Brain microvascular endothelial cell (primary cell): ENCODE measurements around the gene PDE9A.

Experiments
- DNase-seq: peaks from one replicate; pipeline ENCODE4 v3.0.0-alpha.2; 2020
- H3K27ac ChIP-seq: fragments of 250-450 bp; sonication (Bioruptor Pico); 2 replicates; pipeline ENCODE4 v1.5.1; 2020; ENCODE audit warnings: mild to moderate bottlenecking, moderate library complexity
- H3K27me3 ChIP-seq: fragments of 250-450 bp; sonication (Bioruptor Pico); replicated peaks from 2 replicates; pipeline ENCODE4 v1.5.1; 2020; ENCODE audit warnings: mild to moderate bottlenecking
- H3K36me3 ChIP-seq: fragments of 250-450 bp; sonication (Bioruptor Pico); replicated peaks from 2 replicates; pipeline ENCODE4 v1.5.1; 2020; ENCODE audit warnings: mild to moderate bottlenecking
- H3K4me3 ChIP-seq: 2 replicates; pipeline ENCODE4 v1.5.1; 2011; ENCODE audit warnings: low read depth, mild to moderate bottlenecking, control low read depth, low read length, moderate library complexity
- in situ Hi-C: cut with HindIII; loops from 2 replicates; pipeline ENCODE4 v1.10.0; 2017; ENCODE audit warnings: low sequenced_read_pairs, low pct_ligation_motif_present
- TF ChIP-seq, protein P1 (sequence below): IDR thresholded peaks from 2 replicates; pipeline ENCODE4 v1.5.1; 2011; ENCODE audit warnings: low read depth, mild to moderate bottlenecking, moderate library complexity, low read length, control low read depth, inconsistent platforms; ENCODE audit errors: missing control alignments

Gene PDE9A

DNA sequence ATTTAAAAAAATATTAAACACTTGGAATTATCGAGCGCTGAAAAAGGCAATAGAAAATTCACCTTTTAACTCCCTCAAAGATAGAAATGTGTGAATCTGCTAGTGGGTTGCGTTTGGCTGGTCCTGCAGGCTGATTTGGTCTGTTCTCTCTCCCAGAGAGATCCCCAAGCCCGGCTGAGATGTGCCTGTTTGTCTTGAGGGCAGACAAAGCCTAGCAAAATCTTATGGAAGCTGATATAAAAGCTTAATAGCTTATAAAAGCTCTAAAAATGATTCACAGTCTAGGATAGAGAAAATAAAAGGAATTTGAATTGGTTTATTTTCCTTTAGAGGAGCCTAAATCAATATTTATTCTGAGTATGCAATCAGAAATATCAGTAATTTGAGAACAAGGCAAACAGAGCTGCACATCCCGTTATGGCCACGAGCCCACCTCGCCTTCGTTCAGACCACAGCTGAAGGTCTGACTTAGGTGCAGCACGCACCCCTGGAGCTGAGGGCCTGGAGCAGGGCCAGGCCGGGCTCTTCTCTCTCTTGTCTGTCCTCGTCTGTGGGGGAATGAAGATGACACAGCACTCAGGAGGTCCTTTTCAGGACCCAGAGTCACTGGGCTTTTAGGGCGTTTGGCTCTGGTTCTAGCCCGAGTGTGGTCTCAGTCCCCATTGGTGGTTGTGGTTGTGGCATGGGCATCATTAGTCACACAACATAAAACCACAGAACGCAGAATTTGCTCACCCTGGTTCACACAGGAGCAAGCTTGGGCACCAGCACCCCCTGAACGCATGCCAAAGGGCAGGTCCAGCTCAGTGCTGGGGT is 18.6 kb downstream of the PDE9A start:
- in situ Hi-C loops, result no loop called here
- TF ChIP-seq, protein P1, sequence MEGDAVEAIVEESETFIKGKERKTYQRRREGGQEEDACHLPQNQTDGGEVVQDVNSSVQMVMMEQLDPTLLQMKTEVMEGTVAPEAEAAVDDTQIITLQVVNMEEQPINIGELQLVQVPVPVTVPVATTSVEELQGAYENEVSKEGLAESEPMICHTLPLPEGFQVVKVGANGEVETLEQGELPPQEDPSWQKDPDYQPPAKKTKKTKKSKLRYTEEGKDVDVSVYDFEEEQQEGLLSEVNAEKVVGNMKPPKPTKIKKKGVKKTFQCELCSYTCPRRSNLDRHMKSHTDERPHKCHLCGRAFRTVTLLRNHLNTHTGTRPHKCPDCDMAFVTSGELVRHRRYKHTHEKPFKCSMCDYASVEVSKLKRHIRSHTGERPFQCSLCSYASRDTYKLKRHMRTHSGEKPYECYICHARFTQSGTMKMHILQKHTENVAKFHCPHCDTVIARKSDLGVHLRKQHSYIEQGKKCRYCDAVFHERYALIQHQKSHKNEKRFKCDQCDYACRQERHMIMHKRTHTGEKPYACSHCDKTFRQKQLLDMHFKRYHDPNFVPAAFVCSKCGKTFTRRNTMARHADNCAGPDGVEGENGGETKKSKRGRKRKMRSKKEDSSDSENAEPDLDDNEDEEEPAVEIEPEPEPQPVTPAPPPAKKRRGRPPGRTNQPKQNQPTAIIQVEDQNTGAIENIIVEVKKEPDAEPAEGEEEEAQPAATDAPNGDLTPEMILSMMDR, result no peak
- H3K27me3 ChIP-seq, result peaks cover 76% of the 10 kb centered on the region

DNA sequence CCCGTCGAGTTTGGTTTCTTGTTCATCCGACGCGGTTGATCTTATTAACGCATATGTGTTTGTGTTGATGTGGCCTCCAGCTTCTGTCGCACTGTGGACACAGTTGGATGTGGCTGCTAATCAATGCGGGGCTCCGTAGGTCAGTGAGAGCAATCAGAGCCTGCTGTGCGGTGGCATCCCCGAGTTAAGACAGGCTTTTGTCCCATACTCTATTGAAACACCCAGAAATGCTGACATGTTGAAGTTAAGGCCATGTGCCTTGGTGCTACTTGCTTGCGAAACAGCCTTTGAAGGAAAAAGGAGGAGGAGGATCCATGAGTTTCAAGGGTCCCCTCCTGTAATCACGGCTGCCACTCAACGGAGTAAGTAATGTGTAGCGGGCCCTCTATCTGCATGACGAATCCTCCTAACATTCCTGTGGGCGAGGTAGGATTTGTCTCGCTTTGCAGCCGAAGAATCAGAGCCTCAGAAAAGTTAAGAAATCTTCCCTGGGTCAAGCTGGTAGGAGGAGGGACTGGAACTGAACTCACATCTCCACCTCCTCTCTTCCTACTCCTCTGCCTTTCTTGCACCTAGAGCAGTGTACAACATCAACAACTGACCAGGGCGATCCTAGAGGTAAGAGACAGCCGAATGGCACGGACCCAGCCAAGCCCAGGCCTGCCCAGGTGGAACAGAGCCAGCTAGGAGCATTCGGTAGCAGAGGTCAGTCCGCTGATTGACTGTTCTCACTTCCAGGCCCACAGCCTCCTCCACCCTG is 19.5 kb downstream of the PDE9A start:
- TF ChIP-seq, protein P1, result no peak
- H3K27ac ChIP-seq, result no peak overlapping the region
- in situ Hi-C loops, result no loop called here
- H3K27me3 ChIP-seq, result peaks cover 73% of the 10 kb centered on the region
- peak; percentile 39 for DNase-seq
- no peaks in the 10 kb centered on the region for H3K36me3 ChIP-seq
- no peak overlapping the region for H3K4me3 ChIP-seq

More for the DNA sequence above, 18.6 kb downstream of the PDE9A start:
- no peak overlapping the region for H3K4me3 ChIP-seq
- no peak for DNase-seq
- no peaks in the 10 kb centered on the region for H3K36me3 ChIP-seq
- H3K27ac ChIP-seq, result no peak overlapping the region

GRCh38 chr21:42673633-42674328 is 20.4 kb downstream of the PDE9A start:
- Histone ChIP-seq H3K27me3 (peaks cover 65% of the 10 kb centered on the region), H3K36me3 (no peaks in the 10 kb centered on the region), H3K4me3 (no peak overlapping the region), H3K27ac (no peak overlapping the region)
- TF ChIP-seq, protein P1, result no peak
- in situ Hi-C loops, result no loop called here
- no peak for DNase-seq

DNA sequence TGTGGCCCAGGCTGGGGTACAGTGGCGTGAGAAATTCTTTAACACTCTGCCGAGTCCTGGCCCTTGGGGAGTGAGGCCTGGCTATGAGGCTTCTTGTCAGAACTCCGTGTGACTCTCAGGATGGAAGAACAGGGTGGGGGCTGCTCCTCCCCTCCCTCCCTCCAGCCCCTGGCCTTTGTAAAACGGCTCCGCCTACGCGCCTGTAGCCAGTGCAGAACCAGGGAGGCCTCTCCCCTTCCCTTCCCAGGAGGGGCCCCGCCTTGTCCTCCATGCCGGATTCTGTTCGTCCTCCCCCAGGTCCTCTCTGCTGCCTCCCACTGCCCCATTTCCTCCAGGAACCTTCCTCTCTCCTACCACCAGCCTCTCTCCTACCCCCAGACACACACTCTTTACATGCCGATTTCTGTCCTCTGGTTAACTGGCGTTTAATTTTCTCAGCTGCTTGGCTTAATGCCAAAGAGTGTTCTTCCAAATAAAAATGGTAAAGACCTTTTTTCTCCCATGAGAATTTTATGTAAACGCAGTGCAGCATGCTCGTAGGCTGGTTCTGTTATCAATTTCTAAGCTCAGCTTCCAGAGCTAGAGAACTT is 21.0 kb downstream of the PDE9A start:
- H3K4me3 ChIP-seq, result no peak overlapping the region
- DNase-seq, result no peak

GRCh38 chr21:42675403-42675802 is 22.0 kb downstream of the PDE9A start:
- Histone ChIP-seq H3K27me3 (peaks cover 73% of the 10 kb centered on the region), H3K4me3 (no peak overlapping the region), H3K27ac (no peak overlapping the region), H3K36me3 (no peaks in the 10 kb centered on the region)
- in situ Hi-C loops, result no loop called here
- TF ChIP-seq, protein P1, result no peak
- DNase-seq, result no peak

More for the DNA sequence above, 21.0 kb downstream of the PDE9A start:
- Histone ChIP-seq H3K27me3 (peaks cover 65% of the 10 kb centered on the region), H3K36me3 (no peaks in the 10 kb centered on the region), H3K27ac (no peak overlapping the region)
- TF ChIP-seq, protein P1, result no peak
- in situ Hi-C loops, result no loop called here
